Measurements from ENCODE around the gene KRTAP12-2.
A peak's percentile ranks its signal among the peaks of the same experiment; 100 is the strongest.
"Not testable (repeated sequence)": the region's sequence is repeated elsewhere in the genome, so short reads cannot be mapped to it uniquely, and the experiment has no call there.

Gene KRTAP12-2

GRCh38 chr21:44681152-44681551 is 14.4 kb upstream of the KRTAP12-2 start:
- H3K9ac ChIP-seq (ENCODE audit: insufficient read length, low read depth): no peak overlapping the region
- no peaks in the 10 kb centered on the region for H3K36me3 ChIP-seq (ENCODE audit: insufficient read depth, insufficient read length, low read length)
- H3K27me3 ChIP-seq (ENCODE audit: insufficient read depth, insufficient read length): peaks cover 20% of the 10 kb centered on the region
- no peak overlapping the region for H3K4me3 ChIP-seq (ENCODE audit: insufficient read length, low read depth)
- peaks cover 3% of the 10 kb centered on the region for H3K4me1 ChIP-seq (ENCODE audit: insufficient read depth, insufficient read length)
- DNase-seq (ENCODE audit: low read depth, low spot score): no peak
- H3K9me3 ChIP-seq (ENCODE audit: insufficient read depth, low read length): peaks cover 14% of the 10 kb centered on the region; the same call in 1 of the 2 replicates
- TF ChIP-seq YY1 (IDR thresholded peaks at IDR 0.05; ENCODE audit: insufficient read depth, insufficient read length) (no peak), SUZ12 (IDR thresholded peaks at IDR 0.05; ENCODE audit: extremely low read depth, insufficient read depth, insufficient read length) (no peak), ZNF274 (IDR thresholded peaks at IDR 0.05; ENCODE audit: low read depth, low read length) (no peak)

GRCh38 chr21:44677881-44678280 is 11.2 kb upstream of the KRTAP12-2 start:
- Histone ChIP-seq H3K27me3 (ENCODE audit: insufficient read depth, insufficient read length) (peaks cover 4% of the 10 kb centered on the region), H3K4me3 (ENCODE audit: insufficient read length, low read depth) (no peak overlapping the region), H3K9me3 (ENCODE audit: insufficient read depth, low read length) (peaks cover 21% of the 10 kb centered on the region), H3K4me1 (ENCODE audit: insufficient read depth, insufficient read length) (no peaks in the 10 kb centered on the region), H3K36me3 (ENCODE audit: insufficient read depth, insufficient read length, low read length) (no peaks in the 10 kb centered on the region), H3K9ac (ENCODE audit: insufficient read length, low read depth) (no peak overlapping the region)
- no peak for DNase-seq (ENCODE audit: low read depth, low spot score)
- no peak for TF ChIP-seq ZNF274 (IDR thresholded peaks at IDR 0.05; ENCODE audit: low read depth, low read length)
- no peak for TF ChIP-seq SUZ12 (IDR thresholded peaks at IDR 0.05; ENCODE audit: extremely low read depth, insufficient read depth, insufficient read length)
- no peak for TF ChIP-seq YY1 (IDR thresholded peaks at IDR 0.05; ENCODE audit: insufficient read depth, insufficient read length)

GRCh38 chr21:44671911-44672310 is 5.2 kb upstream of the KRTAP12-2 start:
- TF ChIP-seq SUZ12 (IDR thresholded peaks at IDR 0.05; ENCODE audit: extremely low read depth, insufficient read depth, insufficient read length): no peak
- Histone ChIP-seq H3K27me3 (ENCODE audit: insufficient read depth, insufficient read length) (no peaks in the 10 kb centered on the region), H3K4me1 (ENCODE audit: insufficient read depth, insufficient read length) (no peaks in the 10 kb centered on the region), H3K4me3 (ENCODE audit: insufficient read length, low read depth) (no peak overlapping the region), H3K36me3 (ENCODE audit: insufficient read depth, insufficient read length, low read length) (no peaks in the 10 kb centered on the region), H3K9me3 (ENCODE audit: insufficient read depth, low read length) (peaks cover 60% of the 10 kb centered on the region), H3K9ac (ENCODE audit: insufficient read length, low read depth) (no peak overlapping the region)
- DNase-seq (ENCODE audit: low read depth, low spot score): no peak

GRCh38 chr21:44670642-44671432 is 4.1 kb upstream of the KRTAP12-2 start:
- no peak for DNase-seq (ENCODE audit: low read depth, low spot score)
- peaks cover 60% of the 10 kb centered on the region for H3K9me3 ChIP-seq (ENCODE audit: insufficient read depth, low read length)
- H3K4me1 ChIP-seq (ENCODE audit: insufficient read depth, insufficient read length): no peaks in the 10 kb centered on the region
- H3K9ac ChIP-seq (ENCODE audit: insufficient read length, low read depth): no peak overlapping the region
- no peaks in the 10 kb centered on the region for H3K36me3 ChIP-seq (ENCODE audit: insufficient read depth, insufficient read length, low read length)
- TF ChIP-seq ZNF274 (IDR thresholded peaks at IDR 0.05; ENCODE audit: low read depth, low read length) (no peak), YY1 (IDR thresholded peaks at IDR 0.05; ENCODE audit: insufficient read depth, insufficient read length) (no peak), SUZ12 (IDR thresholded peaks at IDR 0.05; ENCODE audit: extremely low read depth, insufficient read depth, insufficient read length) (no peak)
- no peak overlapping the region for H3K4me3 ChIP-seq (ENCODE audit: insufficient read length, low read depth)
- H3K27me3 ChIP-seq (ENCODE audit: insufficient read depth, insufficient read length): no peaks in the 10 kb centered on the region

GRCh38 chr21:44667612-44668011 is 885 bp upstream of the KRTAP12-2 start:
- no peaks in the 10 kb centered on the region for H3K4me1 ChIP-seq (ENCODE audit: insufficient read depth, insufficient read length)
- no peaks in the 10 kb centered on the region for H3K36me3 ChIP-seq (ENCODE audit: insufficient read depth, insufficient read length, low read length)
- H3K4me3 ChIP-seq (ENCODE audit: insufficient read length, low read depth): no peak overlapping the region
- no peaks in the 10 kb centered on the region for H3K27me3 ChIP-seq (ENCODE audit: insufficient read depth, insufficient read length)
- peaks cover 60% of the 10 kb centered on the region for H3K9me3 ChIP-seq (ENCODE audit: insufficient read depth, low read length)
- TF ChIP-seq SUZ12 (IDR thresholded peaks at IDR 0.05; ENCODE audit: extremely low read depth, insufficient read depth, insufficient read length): no peak
- TF ChIP-seq ZNF274 (IDR thresholded peaks at IDR 0.05; ENCODE audit: low read depth, low read length): no peak
- TF ChIP-seq YY1 (IDR thresholded peaks at IDR 0.05; ENCODE audit: insufficient read depth, insufficient read length): no peak
- no peak overlapping the region for H3K9ac ChIP-seq (ENCODE audit: insufficient read length, low read depth)
- DNase-seq (ENCODE audit: low read depth, low spot score): no peak

- Histone ChIP-seq H3K4me3 (ENCODE audit: insufficient read length, low read depth) (no peak overlapping the region), H3K36me3 (ENCODE audit: insufficient read depth, insufficient read length, low read length) (no peaks in the 10 kb centered on the region), H3K9ac (ENCODE audit: insufficient read length, low read depth) (no peak overlapping the region), H3K4me1 (ENCODE audit: insufficient read depth, insufficient read length) (no peaks in the 10 kb centered on the region), H3K9me3 (ENCODE audit: insufficient read depth, low read length) (peaks cover 31% of the 10 kb centered on the region), H3K27me3 (ENCODE audit: insufficient read depth, insufficient read length) (no peaks in the 10 kb centered on the region)
- DNase-seq (ENCODE audit: low read depth, low spot score): no peak
- TF ChIP-seq ZNF274 (IDR thresholded peaks at IDR 0.05; ENCODE audit: low read depth, low read length) (peak; percentile 44; the same call in 1 of the 2 replicates), YY1 (IDR thresholded peaks at IDR 0.05; ENCODE audit: insufficient read depth, insufficient read length) (no peak), SUZ12 (IDR thresholded peaks at IDR 0.05; ENCODE audit: extremely low read depth, insufficient read depth, insufficient read length) (no peak)
These were observed 2.0 kb downstream of the KRTAP12-2 start for GRCh38 chr21:44664691-44665090.

- DNase-seq (ENCODE audit: low read depth, low spot score); H3K4me3 ChIP-seq (ENCODE audit: insufficient read length, low read depth); H3K4me1 ChIP-seq (ENCODE audit: insufficient read depth, insufficient read length); H3K9ac ChIP-seq (ENCODE audit: insufficient read length, low read depth); H3K27me3 ChIP-seq (ENCODE audit: insufficient read depth, insufficient read length); H3K36me3 ChIP-seq (ENCODE audit: insufficient read depth, insufficient read length, low read length): not testable (repeated sequence)
- H3K9me3 ChIP-seq (ENCODE audit: insufficient read depth, low read length): peaks cover 14% of the 10 kb centered on the region
These were observed 5.2 kb downstream of the KRTAP12-2 start for GRCh38 chr21:44661567-44661966.
